Epithelial cell of proximal tubule (primary cell): ENCODE data around the gene GREB1. TPM values are rescaled to one million over a fixed set of nuclear protein-coding genes. Genes with fewer than 3 reads are reported as not detected.

Experiments used
- DNase-seq: peaks from one replicate; pipeline ENCODE4 v3.0.0-alpha.2; 2011; ENCODE audit warnings: low read depth
- H3K4me3 ChIP-seq: 2 replicates; pipeline ENCODE4 v1.5.1; 2011; ENCODE audit warnings: low read depth, mild to moderate bottlenecking, low read length
- CTCF ChIP-seq: conservative IDR thresholded peaks from 2 replicates; pipeline ENCODE4 v1.5.1; 2012; ENCODE audit warnings: low read depth, mild to moderate bottlenecking, low read length
- total RNA-seq: library from RNA; depleted of rRNA; stranded (reverse); fragments of >200 nt; gene quantifications from 2 replicates; pipeline ENCODE4 v1.2.3, GENCODE V29; 2015

GREB1 gene
- total RNA-seq, 1 donor from 2014 or later = 0.12 TPM

DNA sequence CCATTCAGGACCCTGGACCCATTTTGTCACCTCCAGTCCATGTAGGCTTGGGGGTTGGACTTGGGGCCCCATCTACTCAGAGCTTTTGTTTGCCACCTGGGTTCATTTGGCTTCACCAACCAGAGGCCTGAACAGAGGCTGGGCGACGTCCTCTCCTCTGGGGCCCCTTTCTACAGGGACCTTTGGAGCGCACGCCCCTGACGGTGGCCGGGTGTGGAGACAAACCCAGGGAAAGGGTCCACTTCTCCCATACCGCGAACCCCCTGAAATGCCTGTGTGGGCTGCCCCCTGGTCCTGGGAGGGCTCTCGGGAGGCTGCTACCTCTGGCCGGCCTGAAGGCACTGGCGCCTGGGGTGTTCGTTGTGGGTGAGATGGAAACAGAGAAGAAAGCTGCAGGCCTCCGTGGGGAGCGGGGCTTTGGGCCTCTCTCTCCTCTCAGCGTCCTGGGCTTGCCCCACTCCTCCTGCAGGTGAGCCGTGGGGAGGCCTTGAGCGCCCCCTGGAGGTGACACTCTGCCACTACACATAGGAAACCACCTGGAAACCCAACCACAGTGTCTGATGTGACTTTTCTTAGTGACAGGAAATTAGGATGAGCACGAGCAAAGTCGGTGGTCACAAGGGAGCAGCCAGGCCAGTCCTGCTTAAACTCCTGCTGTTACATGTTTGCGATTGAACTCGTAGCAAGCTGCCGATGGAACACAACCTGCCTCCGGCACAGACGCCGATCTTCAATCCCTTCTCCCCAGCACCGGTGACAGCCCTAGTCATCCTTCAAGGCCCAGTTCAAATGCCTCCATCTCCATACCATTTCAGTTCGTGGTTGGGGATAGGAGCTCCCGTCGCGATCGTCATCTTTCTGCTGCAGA is 148.1 kb downstream of the GREB1 start:
- H3K4me3 ChIP-seq = no peak overlapping the region
- TF ChIP-seq CTCF = peak; percentile 91
- no peak for DNase-seq

- no peak overlapping the region for H3K4me3 ChIP-seq
- no peak for TF ChIP-seq CTCF
- no peak for DNase-seq
These were observed 148.7 kb downstream of the GREB1 start for GRCh38 chr2:11682590-11682915.

GRCh38 chr2:11683476-11683875 is 149.6 kb downstream of the GREB1 start:
- H3K4me3 ChIP-seq = no peak overlapping the region
- TF ChIP-seq CTCF = no peak
- DNase-seq = no peak

GRCh38 chr2:11683966-11684365 is 150.1 kb downstream of the GREB1 start:
- no peak for DNase-seq
- no peak for TF ChIP-seq CTCF
- H3K4me3 ChIP-seq = no peak overlapping the region

DNA sequence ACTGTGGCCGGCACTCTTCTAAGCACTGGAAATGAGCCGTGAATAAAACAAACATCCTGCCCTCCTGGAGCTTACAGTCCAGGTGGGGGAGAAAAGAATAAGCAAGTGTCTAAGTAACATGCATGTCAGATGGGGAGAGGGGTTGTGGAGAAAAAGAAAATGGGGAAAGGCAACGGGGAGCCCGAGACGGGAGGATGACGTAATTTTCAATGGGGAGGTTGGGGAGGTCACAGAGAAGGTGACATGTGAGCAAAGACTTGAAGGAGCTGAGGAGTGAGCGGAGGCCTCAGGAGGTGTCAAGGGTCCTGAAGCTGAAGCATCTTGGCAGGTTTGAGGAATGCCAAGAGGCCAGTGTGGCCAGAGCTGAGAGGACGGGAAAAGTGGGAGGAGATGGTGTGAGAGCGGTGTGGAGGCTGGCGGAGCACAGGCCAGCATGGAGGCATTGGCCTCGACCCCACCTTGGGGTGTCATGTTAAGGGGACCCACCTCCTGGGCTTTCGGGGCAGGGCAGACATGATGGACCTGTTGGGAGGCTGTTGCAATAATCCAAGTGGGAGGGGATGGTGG is 151.1 kb downstream of the GREB1 start:
- no peak for TF ChIP-seq CTCF
- DNase-seq = no peak
- no peak overlapping the region for H3K4me3 ChIP-seq

- TF ChIP-seq CTCF = no peak
- no peak for DNase-seq
These were observed 152.1 kb downstream of the GREB1 start for GRCh38 chr2:11685906-11686470.

More at GRCh38 chr2:11685906-11686470, 152.1 kb downstream of the GREB1 start:
- H3K4me3 ChIP-seq = no peak overlapping the region
